Endothelial cell of umbilical vein (primary cell): ENCODE data around the gene DESI1. TPM values are rescaled to one million over a fixed set of nuclear protein-coding genes. Genes with fewer than 3 reads are reported as not detected.
"Not testable (repeated sequence)": the region's sequence is repeated elsewhere in the genome, so short reads cannot be mapped to it uniquely, and the experiment has no call there.

Experiments
- BruUV-seq: library from RNA; stranded (reverse); fragments of 400-500 nt; replicated peaks from 2 replicates; lab custom pipeline; 2021; lab: Mats Ljungman, UMichigan
- CTCF ChIA-PET: fragments of 300-600, 350-600 bp; sonication (Branson Sonifier 250); formaldehyde crosslinking; loops from one replicate; lab custom pipeline; 2021; ENCODE audit warnings: antibody characterized with exemption, inconsistent platforms; lab: Charles Lee
- POLR2A ChIA-PET: fragments of 300-600, 350-600 bp; sonication (Branson Sonifier 250); formaldehyde crosslinking; loops from one replicate; lab custom pipeline; 2021; ENCODE audit warnings: antibody characterized with exemption, inconsistent platforms; lab: Charles Lee
- DNase-seq: peaks from one replicate; pipeline ENCODE4 v3.0.0-alpha.2; 2011; ENCODE audit warnings: low read depth, low spot score
- FAIRE-seq: peaks from 2 replicates; lab custom pipeline; 2011; peaks lifted over from hg19 to GRCh38; lab: Jason Lieb, UNC
- H2AFZ ChIP-seq: 2 replicates; pipeline ENCODE4 v1.6.0; 2012; ENCODE audit warnings: low read depth, low read length, control low read depth, inconsistent platforms
- H3K27ac ChIP-seq: 2 replicates; pipeline ENCODE4 v1.5.1; 2011; ENCODE audit warnings: low read depth, mild to moderate bottlenecking, control low read depth, low read length, moderate library complexity; ENCODE audit not compliant: insufficient read depth
- H3K27me3 ChIP-seq, 2 experiments: 2 replicates each; pipeline versions ENCODE4 v1.6.0 to v1.6.1; 2011; ENCODE audit warnings: low read length in 2 of 2, mixed read lengths in 1 of 2; ENCODE audit not compliant: control insufficient read depth in 2 of 2, insufficient read depth in 2 of 2
- H3K36me3 ChIP-seq, 2 experiments: 2 replicates in 1 of 2; 3 replicates in 1 of 2; pipeline ENCODE4 v1.5.1; 2011; ENCODE audit warnings: low read length in 2 of 2, mild to moderate bottlenecking in 1 of 2, moderate library complexity in 1 of 2; ENCODE audit not compliant: control insufficient read depth in 2 of 2, insufficient read depth in 2 of 2; ENCODE audit errors: extremely low read depth in 1 of 2
- H3K4me1 ChIP-seq: 3 replicates; pipeline ENCODE4 v1.5.1; 2011; ENCODE audit warnings: mild to moderate bottlenecking, low read length; ENCODE audit not compliant: control insufficient read depth, insufficient read depth; ENCODE audit errors: extremely low read depth
- H3K4me2 ChIP-seq: 2 replicates; pipeline ENCODE4 v1.6.1; 2011; ENCODE audit warnings: low read length, control low read depth, mixed read lengths; ENCODE audit not compliant: insufficient read depth
- H3K4me3 ChIP-seq, 3 experiments: fragments of 200-600 bp in 1 of 3; sonication (generic), shearing (Covaris generic) in 1 of 3; replicated peaks in 1 of 3; 2 replicates each; pipeline ENCODE4 v1.5.1; 2011 to 2016; ENCODE audit warnings: control low read depth in 3 of 3, low read length in 3 of 3, mild to moderate bottlenecking in 2 of 3, inconsistent platforms in 1 of 3, low read depth in 1 of 3, moderate library complexity in 1 of 3; ENCODE audit not compliant: insufficient read depth in 1 of 3
- H3K79me2 ChIP-seq: 2 replicates; pipeline ENCODE4 v1.6.0; 2012; ENCODE audit warnings: low read length, inconsistent platforms; ENCODE audit not compliant: control insufficient read depth, insufficient read depth
- H3K9ac ChIP-seq: replicated peaks from 2 replicates; pipeline ENCODE3; 2011; ENCODE audit warnings: low read length, control low read depth; ENCODE audit not compliant: insufficient read depth; ENCODE audit errors: extremely low read depth
- H3K9me1 ChIP-seq: replicated peaks from 3 replicates; pipeline ENCODE4 v1.6.0; 2011; ENCODE audit warnings: mild to moderate bottlenecking, low read length; ENCODE audit not compliant: control insufficient read depth, insufficient read depth; ENCODE audit errors: extremely low read depth
- H3K9me3 ChIP-seq: replicated peaks from 2 replicates; pipeline ENCODE4 v1.5.1; 2012; ENCODE audit warnings: low read length, inconsistent platforms; ENCODE audit not compliant: control insufficient read depth, insufficient read depth
- H4K20me1 ChIP-seq: replicated peaks from 2 replicates; pipeline ENCODE3; 2011; ENCODE audit warnings: mild to moderate bottlenecking, low read length; ENCODE audit not compliant: control insufficient read depth, insufficient read depth; ENCODE audit errors: extremely low read depth
- EZH2 ChIP-seq: IDR thresholded peaks from 2 replicates; pipeline ENCODE4 v1.6.1; 2012; ENCODE audit warnings: borderline replicate concordance, low read depth, mild to moderate bottlenecking, moderate library complexity, low read length, inconsistent platforms; ENCODE audit not compliant: severe bottlenecking
- FOS ChIP-seq: IDR thresholded peaks from 2 replicates; pipeline ENCODE4 v1.6.1; 2011; ENCODE audit warnings: mild to moderate bottlenecking, low read length, moderate library complexity, borderline replicate concordance; ENCODE audit not compliant: insufficient read depth
- GATA2 ChIP-seq: IDR thresholded peaks from 2 replicates; pipeline ENCODE4 v1.7.0; 2011; ENCODE audit warnings: low read depth, mild to moderate bottlenecking, moderate library complexity, mixed read lengths, low read length; ENCODE audit not compliant: insufficient read length, insufficient read depth
- JUN ChIP-seq: IDR thresholded peaks from 2 replicates; pipeline ENCODE4 v1.6.1; 2011; ENCODE audit warnings: borderline replicate concordance, low read depth; ENCODE audit not compliant: insufficient read length, insufficient read depth
- MYC ChIP-seq: IDR thresholded peaks from one replicate; pipeline ENCODE4 v1.6.1; 2011; ENCODE audit warnings: mild to moderate bottlenecking, low read depth, low read length
- POLR2A ChIP-seq: IDR thresholded peaks from 2 replicates; pipeline ENCODE4 v1.6.1; 2012; ENCODE audit warnings: low read depth, mild to moderate bottlenecking, control low read depth, low read length
- POLR2AphosphoS5 ChIP-seq: IDR thresholded peaks from 2 replicates; pipeline ENCODE4 v1.6.1; 2012; ENCODE audit warnings: low read depth, mild to moderate bottlenecking, control low read depth, low read length, moderate library complexity; ENCODE audit not compliant: insufficient read depth
- dilution Hi-C: fragments of 300-500 bp; cut with MboI; formaldehyde crosslinking; loops from one replicate; pipeline ENCODE4 v1.15.0; 2019; ENCODE audit warnings: low sequenced_read_pairs; ENCODE audit not compliant: extremely low pct_ligation_motif_present
- intact Hi-C: fragments of 100-400 bp; cut with micrococcal nuclease; formaldehyde crosslinking; loops from one replicate; pipeline ENCODE4 v1.10.0; 2022
- polyA plus RNA-seq, 4 experiments: library from polyadenylated mRNA; depleted of rRNA in 3 of 4; stranded (reverse) in 3 of 4; unstranded in 1 of 4; fragments of >200 nt; gene quantifications; 2 replicates each; pipeline versions ENCODE4 v1.2.1 to v1.2.3, GENCODE V29; 2011 to 2012; ENCODE audit warnings: missing spikeins in 1 of 4
- total RNA-seq: library from RNA; stranded (reverse); gene quantifications from 2 replicates; pipeline ENCODE4 v1.2.3, GENCODE V29; 2021
- TF ChIP-seq, protein P1 (sequence below), 2 donors: IDR thresholded peaks; 1 replicate in 1 of 2; 2 replicates in 1 of 2; pipeline ENCODE4 v1.5.1; 2011; ENCODE audit warnings: low read length in 2 of 2, mild to moderate bottlenecking in 2 of 2, moderate library complexity in 2 of 2, control low read depth in 1 of 2, inconsistent platforms in 1 of 2, low read depth in 1 of 2; ENCODE audit not compliant: insufficient read depth in 1 of 2; ENCODE audit errors: extremely low read depth in 1 of 2
- TF ChIP-seq, protein P2 (sequence below): IDR thresholded peaks from 2 replicates; pipeline ENCODE4 v1.6.1; 2011; ENCODE audit not compliant: insufficient read depth, insufficient read length

DESI1 gene
- total and polyA plus RNA-seq, 2 donors (not counting 3 experiments of a cell fraction or from before 2014, with no cell fraction given), result 36.8 to 59.1 TPM

DNA sequence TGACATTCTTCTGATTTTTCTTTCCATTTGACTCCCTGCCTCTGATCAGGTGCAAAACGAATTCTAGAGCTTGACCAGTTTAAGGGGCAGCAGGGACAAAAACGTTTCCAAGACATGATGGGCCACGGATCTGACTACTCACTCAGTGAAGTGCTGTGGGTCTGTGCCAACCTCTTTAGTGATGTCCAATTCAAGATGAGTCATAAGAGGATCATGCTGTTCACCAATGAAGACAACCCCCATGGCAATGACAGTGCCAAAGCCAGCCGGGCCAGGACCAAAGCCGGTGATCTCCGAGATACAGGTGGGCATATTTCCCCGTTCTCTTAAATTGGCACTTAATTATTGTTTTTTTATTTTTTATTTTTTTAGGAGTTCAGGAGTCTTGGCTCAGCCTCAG lies 15.6 kb upstream of the DESI1 start:
- H3K9ac ChIP-seq, result no peak overlapping the region
- CTCF ChIA-PET, result interaction anchor here (0.9 to 1.0 kb wide), 2 partner anchors 15 to 31 kb away, joined by 3 read pairs; no protein-coding TSS in a partner anchor
- no peaks in the 10 kb centered on the region for H3K4me1 ChIP-seq
- POLR2A ChIA-PET, result no interaction called here
- no peaks in the 10 kb centered on the region for H3K27me3 ChIP-seq
- FAIRE-seq (peak; percentile 12), DNase-seq (no peak)
- no peak overlapping the region for H3K27ac ChIP-seq
- TF ChIP-seq EZH2 (no peak), POLR2AphosphoS5 (no peak), FOS (no peak), JUN (no peak), MYC (no peak), POLR2A (no peak), GATA2 (no peak)
- TF ChIP-seq, protein P1, sequence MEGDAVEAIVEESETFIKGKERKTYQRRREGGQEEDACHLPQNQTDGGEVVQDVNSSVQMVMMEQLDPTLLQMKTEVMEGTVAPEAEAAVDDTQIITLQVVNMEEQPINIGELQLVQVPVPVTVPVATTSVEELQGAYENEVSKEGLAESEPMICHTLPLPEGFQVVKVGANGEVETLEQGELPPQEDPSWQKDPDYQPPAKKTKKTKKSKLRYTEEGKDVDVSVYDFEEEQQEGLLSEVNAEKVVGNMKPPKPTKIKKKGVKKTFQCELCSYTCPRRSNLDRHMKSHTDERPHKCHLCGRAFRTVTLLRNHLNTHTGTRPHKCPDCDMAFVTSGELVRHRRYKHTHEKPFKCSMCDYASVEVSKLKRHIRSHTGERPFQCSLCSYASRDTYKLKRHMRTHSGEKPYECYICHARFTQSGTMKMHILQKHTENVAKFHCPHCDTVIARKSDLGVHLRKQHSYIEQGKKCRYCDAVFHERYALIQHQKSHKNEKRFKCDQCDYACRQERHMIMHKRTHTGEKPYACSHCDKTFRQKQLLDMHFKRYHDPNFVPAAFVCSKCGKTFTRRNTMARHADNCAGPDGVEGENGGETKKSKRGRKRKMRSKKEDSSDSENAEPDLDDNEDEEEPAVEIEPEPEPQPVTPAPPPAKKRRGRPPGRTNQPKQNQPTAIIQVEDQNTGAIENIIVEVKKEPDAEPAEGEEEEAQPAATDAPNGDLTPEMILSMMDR (IDR thresholded peaks at IDR 0.05; ENCODE audit: extremely low read depth in 1 of 2, insufficient read depth in 1 of 2, low read depth in 1 of 2, low read length in 2 of 2), result no peak
- TF ChIP-seq, protein P2, sequence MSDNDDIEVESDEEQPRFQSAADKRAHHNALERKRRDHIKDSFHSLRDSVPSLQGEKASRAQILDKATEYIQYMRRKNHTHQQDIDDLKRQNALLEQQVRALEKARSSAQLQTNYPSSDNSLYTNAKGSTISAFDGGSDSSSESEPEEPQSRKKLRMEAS, result no peak
- dilution Hi-C loops (no loop called here), intact Hi-C loops (no loop called here)
- peaks cover 16% of the 10 kb centered on the region for H3K79me2 ChIP-seq
- H2AFZ ChIP-seq, result no peak overlapping the region
- BruUV-seq, result no TSS peak
- no peaks in the 10 kb centered on the region for H4K20me1 ChIP-seq
- no peaks in the 10 kb centered on the region for H3K9me1 ChIP-seq
- H3K9me3 ChIP-seq, result no peaks in the 10 kb centered on the region
- H3K36me3 ChIP-seq, result peaks cover 19 to 32% of the 10 kb centered on the region in 2 experiments
- H3K4me2 ChIP-seq, result no peak overlapping the region
- no peak overlapping the region for H3K4me3 ChIP-seq

- H3K9ac ChIP-seq, H3K27ac ChIP-seq, H3K4me1 ChIP-seq, H3K27me3 ChIP-seq, dilution Hi-C loops, intact Hi-C loops, DNase-seq, POLR2A ChIA-PET, H3K4me2 ChIP-seq, H2AFZ ChIP-seq, BruUV-seq, H3K9me1 ChIP-seq, H3K9me3 ChIP-seq, H4K20me1 ChIP-seq, H3K4me3 ChIP-seq, FAIRE-seq: not testable (repeated sequence)
- CTCF ChIA-PET, result interaction anchor here (0.6 to 1.0 kb wide), 2 partner anchors 8 to 9 kb away, joined by 3 read pairs; no protein-coding TSS in a partner anchor
- H3K36me3 ChIP-seq, result peaks cover 18 to 29% of the 10 kb centered on the region in 2 experiments
- H3K79me2 ChIP-seq, result peaks cover 11% of the 10 kb centered on the region
Observed at GRCh38 chr22:41634610-41635009, 13.8 kb upstream of the DESI1 start.

- H3K9ac ChIP-seq, H3K27me3 ChIP-seq, H2AFZ ChIP-seq, POLR2A ChIA-PET, H3K4me2 ChIP-seq, H3K27ac ChIP-seq, H4K20me1 ChIP-seq, H3K4me3 ChIP-seq, H3K4me1 ChIP-seq, DNase-seq, FAIRE-seq, H3K9me3 ChIP-seq, dilution Hi-C loops, BruUV-seq, intact Hi-C loops, CTCF ChIA-PET, H3K9me1 ChIP-seq: not testable (repeated sequence)
- H3K79me2 ChIP-seq, result peaks cover 28% of the 10 kb centered on the region
- H3K36me3 ChIP-seq, result peaks cover 10 to 22% of the 10 kb centered on the region in 2 experiments
Observed at GRCh38 chr22:41631615-41632014, 10.8 kb upstream of the DESI1 start.
